Measurements from ENCODE around the gene SYCP2.
A peak's percentile ranks its signal among the peaks of the same experiment; 100 is the strongest.

Gene SYCP2

GRCh38 chr20:59942245-59942644, 8.8 kb upstream of the SYCP2 start:
- no peak overlapping the region for H3K4me3 ChIP-seq (ENCODE audit: low read depth, low read length)

DNA sequence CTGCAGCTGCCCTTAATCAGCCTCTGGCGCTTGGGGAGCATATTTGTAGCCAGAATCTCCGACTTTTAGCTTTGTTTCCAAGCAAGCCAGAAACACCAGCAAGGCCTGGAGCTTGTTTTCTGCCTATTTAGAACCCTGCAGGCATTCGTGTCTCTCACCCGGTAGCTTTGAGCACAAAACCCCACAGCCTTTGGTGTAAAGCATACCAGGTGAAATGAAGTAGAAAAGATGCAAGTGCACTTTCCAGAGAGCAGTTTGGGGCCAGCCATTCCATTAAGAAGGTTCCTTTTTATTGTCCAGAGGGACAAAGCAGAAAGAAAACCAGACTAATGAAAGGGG, 7.5 kb upstream of the SYCP2 start:
- peak overlapping the region; percentile 87 for H3K4me3 ChIP-seq (ENCODE audit: low read depth, low read length)

DNA sequence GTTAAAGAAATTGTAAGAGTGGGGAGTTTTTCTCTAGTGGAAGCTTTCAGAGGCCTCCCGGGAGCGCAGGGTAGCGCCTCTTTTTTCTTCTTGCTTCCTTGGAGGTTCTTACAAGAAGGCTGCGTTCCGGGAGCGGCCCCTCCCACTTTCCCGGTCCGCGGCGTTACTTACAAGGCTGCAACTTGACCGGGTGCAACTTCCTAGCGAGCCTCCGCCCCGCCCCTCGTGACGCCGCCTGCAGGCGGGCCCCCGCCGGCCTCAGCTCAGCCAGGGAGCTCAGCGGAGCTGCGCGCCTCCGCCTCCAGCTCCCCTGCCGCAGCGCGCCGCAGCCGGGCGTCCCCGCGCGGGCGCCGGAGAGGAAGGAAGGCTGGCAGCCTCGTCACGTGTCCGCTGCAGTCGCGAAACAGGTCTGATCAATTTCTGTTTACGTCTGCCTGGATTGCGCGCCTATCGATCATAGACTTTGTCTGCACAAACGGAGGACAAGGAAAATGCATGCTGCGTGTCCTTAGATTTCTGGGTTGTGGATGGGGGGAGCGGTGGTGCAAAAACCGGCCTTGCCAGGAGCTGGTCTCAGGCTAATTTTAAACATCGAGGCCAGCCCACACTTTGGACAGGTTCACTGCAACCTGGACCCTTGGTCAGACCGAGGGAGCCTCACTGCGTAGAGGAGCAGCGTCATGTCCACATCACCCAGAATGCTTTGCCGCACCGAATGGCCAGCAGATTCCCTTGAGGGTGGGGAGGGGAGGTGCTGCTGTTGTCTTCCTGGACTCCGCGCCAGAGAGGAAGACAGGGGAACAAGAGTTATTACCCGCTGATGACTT, 6.9 kb upstream of the SYCP2 start, which contains the start of the genes FAM217B and PPP1R3D:
FAM217B (plus strand) TSS at position 261 of the 827 bp plus-strand sequence. CDS start 3,555 bp downstream, outside the sequence.
PPP1R3D (minus strand) TSS at position 177 of the 827 bp plus-strand sequence. CDS start 374 bp downstream, outside the sequence.
- H3K4me3 ChIP-seq (ENCODE audit: low read depth, low read length) = peak within 1 kb of the TSS; percentile 87

DNA sequence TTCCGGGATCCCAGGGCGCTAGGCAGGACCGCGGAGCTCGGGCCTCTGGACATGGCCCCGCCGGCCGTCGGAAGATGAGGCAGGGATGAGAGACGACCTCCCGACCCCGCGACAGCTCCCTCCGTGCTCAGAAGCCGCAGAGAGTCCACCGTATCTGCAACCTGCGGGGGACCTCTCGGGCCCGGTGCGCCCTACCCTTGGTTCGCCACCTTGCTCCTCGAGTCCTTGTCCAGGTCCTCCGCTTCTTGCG, 6.4 kb upstream of the SYCP2 start:
- H3K4me3 ChIP-seq (ENCODE audit: low read depth, low read length) = peak overlapping the region; percentile 87

DNA sequence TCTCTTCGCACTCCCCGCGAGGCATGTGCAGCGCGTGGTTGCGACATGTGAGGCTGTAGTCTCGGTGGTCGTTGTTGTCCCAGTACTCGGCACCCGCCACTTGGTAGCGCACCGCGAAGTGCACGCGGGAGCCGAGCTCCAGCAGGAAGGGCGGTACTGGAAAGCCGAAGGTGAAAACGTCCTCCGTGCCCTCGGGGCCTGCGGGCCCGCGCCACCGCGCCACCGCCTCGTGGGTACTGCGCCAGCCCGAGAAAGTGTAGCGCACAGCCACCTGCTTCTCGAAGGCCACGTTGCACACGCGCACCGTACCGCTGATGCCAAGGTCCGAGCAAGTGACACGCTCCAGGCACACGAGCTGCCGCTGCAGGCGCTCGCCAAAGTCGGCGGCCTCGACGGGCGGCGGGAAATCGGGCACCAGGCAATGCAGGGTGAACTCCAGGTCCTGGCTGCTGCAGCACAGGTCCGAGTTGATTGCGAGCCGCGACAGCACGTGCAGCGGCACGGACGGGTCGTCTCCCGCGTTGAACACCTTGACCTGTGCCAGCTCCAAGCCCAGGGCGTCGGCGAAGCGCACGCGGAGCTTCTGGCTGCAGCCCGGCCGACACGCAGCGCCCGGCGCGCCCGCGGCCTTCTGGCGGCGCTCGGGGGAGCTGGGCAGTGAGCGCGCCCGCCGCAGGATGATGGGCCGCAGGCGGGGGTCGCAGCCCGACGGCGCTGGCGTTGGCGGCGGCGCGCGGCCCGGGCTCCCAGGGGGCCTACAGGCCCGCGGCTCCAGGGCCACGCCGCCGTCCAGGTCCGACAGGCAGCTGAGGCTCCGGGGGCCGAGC, 5.8 kb upstream of the SYCP2 start:
- peak overlapping the region; percentile 87 for H3K4me3 ChIP-seq (ENCODE audit: low read depth, low read length)

DNA sequence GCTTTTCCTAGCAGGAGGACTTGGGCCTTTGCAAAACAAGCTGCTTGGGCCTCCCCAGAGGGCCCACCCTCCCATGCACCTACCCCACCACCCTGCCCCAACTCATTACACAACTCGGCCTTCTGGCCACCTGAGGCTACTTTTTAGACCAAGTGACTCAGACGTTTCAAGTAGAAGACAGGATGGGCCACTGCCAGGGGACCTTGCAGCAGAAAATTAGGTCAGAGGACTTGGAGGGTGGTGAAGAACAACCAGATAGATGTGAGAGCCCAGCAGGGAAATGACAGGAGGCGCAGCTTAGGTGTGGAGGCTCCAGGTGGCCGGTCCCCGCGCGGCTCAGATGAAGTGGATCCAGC, 5.2 kb upstream of the SYCP2 start:
- no peak overlapping the region for H3K4me3 ChIP-seq (ENCODE audit: low read depth, low read length)

DNA sequence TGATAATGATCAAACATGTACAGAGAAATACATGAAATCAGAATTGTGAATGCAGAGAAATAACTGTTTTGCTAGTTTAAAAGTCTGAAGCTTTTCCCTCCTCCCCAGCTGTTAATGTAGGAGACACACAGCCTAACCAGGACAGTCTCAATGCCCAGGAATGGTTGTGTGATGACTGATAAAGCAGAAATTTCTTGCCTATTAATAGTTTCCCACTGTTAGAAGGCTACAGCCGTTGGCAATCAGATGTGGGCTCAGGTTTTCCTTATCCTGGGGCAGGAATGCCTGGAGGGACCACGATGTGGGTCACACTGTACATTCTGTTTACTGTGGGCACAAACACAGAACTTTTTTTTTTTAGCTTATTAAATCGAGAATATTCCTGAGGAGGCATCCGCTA, 4.8 kb upstream of the SYCP2 start:
- no peak overlapping the region for H3K4me3 ChIP-seq (ENCODE audit: low read depth, low read length)

DNA sequence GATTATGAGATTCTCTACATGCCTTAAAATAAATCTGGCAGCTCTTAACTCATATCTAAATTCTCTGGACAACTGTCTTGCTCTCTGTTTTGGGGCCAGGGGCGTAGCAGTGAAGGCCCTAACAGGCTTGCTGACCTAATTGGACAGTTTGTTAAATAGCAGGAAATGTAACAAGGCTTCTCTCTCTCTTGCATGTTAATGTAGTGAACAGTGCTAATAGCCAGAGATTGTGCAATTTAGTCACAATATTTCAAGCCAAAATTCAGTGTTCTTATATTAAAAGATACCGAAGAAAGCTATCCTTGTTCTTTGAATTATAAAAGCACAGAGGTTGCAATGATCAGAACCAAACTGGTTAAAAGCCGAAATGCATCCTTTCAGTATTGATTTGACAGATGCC, 3.7 kb upstream of the SYCP2 start:
- H3K4me3 ChIP-seq (ENCODE audit: low read depth, low read length) = no peak overlapping the region

DNA sequence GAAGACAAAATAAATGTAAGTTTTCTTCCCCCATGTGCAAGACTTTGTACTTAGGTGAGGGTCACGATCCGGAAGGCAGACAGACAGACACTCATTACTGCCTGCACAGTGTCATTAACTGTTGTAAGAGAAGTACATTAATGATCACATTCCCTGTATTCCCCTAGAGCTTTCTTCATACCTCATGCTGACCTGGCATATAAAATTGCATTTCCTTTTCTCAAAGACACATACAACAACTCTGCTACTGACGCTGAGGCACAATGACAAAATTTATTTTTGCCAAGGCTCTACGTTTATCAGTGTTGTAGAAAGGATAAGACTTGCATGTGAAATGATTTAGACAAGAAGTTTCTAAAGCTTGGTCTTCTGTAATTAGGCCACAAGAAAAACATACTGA, 3.0 kb upstream of the SYCP2 start:
- no peak overlapping the region for H3K4me3 ChIP-seq (ENCODE audit: low read depth, low read length)

GRCh38 chr20:59935457-59936185, 2.2 kb upstream of the SYCP2 start:
- H3K4me3 ChIP-seq (ENCODE audit: low read depth, low read length) = no peak overlapping the region

- H3K4me3 ChIP-seq (ENCODE audit: low read depth, low read length) = peak overlapping the region; percentile 13
Measured at GRCh38 chr20:59933849-59934585, 580 bp upstream of the SYCP2 start.

GRCh38 chr20:59932616-59933295, 681 bp downstream of the SYCP2 start:
- H3K4me3 ChIP-seq (ENCODE audit: low read depth, low read length) = no peak overlapping the region

DNA sequence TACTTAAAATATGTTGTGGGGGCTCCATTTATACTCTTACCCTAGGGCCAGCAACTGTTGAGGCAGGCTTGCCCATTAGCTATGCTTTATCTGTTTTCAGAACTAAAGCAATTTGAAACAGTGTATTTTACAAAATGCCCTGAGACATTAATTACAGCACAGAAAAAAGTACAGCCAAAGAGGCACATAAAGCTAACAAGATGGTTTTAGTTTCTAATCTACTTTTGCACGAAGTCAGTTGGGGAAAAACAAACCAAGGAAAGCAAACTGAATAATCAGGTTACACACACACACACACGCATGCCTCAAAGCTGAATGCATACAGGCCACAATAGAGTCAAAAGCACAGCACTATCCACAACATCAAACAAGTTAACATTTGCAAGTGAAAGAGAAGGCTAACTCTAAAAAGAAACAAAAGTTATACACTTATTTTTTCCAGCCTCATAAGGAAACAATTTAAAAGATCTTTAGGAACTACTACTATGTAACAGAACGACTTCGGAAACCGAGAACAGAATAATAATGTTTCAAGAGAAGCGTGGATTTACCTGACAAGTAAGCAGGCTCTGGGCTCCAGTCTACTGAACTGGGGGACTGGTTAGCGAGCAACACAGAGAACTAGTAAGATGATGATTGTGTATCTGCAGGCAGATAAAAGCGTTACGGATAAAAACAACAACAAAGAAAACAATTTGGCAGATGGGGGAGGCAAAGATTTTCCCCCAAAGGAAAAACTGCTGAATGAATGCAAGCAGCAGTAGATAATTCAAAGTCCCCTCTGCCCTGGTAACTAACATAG, 1.7 kb downstream of the SYCP2 start:
- H3K4me3 ChIP-seq (ENCODE audit: low read depth, low read length) = no peak overlapping the region

GRCh38 chr20:59925899-59926298, 7.5 kb downstream of the SYCP2 start:
- H3K4me3 ChIP-seq (ENCODE audit: low read depth, low read length) = no peak overlapping the region

DNA sequence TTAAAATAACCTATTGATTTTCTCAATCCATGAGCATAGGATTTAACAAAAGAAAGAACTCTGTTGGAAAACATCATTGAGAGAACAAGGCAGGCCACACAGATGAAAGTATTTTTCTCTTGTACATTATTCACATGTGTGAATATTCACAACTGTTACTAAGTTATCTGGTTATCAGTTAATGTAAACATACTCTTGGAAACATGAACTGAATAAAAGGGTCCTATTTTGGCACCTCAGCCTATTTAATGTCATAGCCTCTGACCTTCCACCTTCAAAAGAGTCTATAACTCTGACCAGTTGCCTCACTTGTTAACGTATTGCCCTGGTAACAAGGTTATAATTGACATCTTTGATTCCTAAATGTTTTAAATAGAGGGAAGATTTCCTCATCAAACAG, 8.1 kb downstream of the SYCP2 start:
- H3K4me3 ChIP-seq (ENCODE audit: low read depth, low read length) = no peak overlapping the region

DNA sequence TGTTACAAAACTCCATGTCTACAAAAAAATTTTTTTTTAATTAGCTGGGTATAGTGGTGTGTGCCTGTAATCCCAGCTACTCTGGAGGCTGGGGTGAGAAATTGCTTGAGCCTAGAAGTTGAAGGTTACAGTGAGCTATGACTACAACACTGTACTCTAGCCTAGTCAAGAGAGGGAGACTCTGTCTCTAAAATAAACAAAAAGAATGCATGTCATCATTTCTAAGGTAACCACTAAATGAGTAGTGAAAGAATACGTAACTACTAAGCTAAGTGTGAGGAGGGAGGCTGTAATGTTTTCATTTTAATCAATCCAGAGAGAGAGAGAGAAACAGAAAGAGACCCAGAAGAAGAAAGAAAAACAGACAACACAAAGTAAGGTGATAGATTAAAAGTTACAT, 9.9 kb downstream of the SYCP2 start:
- H3K4me3 ChIP-seq (ENCODE audit: low read depth, low read length) = no peak overlapping the region

GRCh38 chr20:59920944-59921343, 12.5 kb downstream of the SYCP2 start:
- H3K4me3 ChIP-seq (ENCODE audit: low read depth, low read length) = no peak overlapping the region

DNA sequence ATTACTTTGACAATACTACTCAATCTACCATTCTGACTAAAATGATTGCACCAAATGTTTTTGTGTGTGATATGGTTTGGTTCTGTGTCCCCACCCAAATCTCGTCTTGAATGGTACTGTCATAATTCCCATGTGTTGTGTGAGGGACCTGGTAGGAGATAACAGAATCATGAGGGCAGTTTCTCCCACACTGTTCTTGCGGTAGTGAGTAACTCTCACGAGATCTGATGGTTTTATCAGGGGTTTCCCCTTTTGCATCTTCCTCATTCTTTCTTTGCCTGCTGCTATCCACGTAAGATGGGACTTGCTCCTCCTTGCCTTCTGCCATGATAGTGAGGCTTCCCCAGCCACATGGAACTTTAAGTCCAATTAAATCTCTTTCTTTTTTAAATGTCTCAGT, 20.8 kb downstream of the SYCP2 start:
- no peak overlapping the region for H3K4me3 ChIP-seq (ENCODE audit: low read depth, low read length)

DNA sequence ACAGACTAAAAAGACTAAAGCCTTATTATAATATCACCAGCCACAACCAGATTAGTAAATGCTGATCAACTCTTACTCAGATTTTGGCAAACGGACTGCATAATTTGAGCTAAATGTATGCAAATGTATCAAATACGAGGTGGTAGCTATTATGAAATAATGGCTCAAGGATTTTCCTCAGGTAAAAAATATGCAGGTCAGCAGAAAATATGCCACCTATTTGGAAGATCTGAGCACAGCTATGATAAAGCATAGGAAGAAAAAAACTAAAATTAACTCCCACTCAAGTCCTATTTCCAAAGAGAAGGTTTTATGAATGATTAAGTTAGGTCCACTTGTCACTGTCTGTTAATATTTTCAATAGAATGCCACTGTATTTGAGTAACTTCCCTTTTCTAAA, 22.4 kb downstream of the SYCP2 start:
- no peak overlapping the region for H3K4me3 ChIP-seq (ENCODE audit: low read depth, low read length)

GRCh38 chr20:59908855-59909254, 24.6 kb downstream of the SYCP2 start:
- H3K4me3 ChIP-seq (ENCODE audit: low read depth, low read length) = no peak overlapping the region

Measured in iPS-11a (cell line).